Stimulated activated CD4-positive, alpha-beta T cell treated with anti-CD3 and anti-CD28 coated beads, TNF-alpha, amount 100 ng/mL, for 24 hours (primary cell): Measurements from ENCODE around the gene ELF5.

Experiments
- DNase-seq, 3 experiments: peaks; one replicate each; pipeline ENCODE4 v3.0.0-alpha.2; 2020; ENCODE audit warnings: low read depth in 3 of 3

The ELF5 gene

DNA sequence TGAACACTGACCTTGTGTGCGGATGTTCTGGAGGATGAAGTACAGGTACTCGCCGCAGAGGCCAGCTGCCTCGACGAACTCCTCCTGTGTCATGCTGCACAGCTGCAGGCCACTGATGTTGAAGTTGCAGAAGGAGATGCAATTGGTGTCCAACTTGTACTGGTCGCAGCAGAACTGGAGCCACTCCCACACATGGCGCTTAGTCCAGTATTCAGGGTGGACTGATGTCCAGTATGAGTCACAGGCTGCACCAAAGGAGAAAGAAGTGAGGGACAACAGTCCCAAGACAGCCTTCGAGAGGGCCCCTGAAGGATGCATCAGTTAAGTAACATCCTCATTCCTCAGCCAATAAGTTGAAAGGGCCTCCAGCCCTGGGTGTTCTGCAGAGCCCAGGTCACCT, 20.1 kb downstream of the ELF5 start:
- DNase-seq: no peak

DNA sequence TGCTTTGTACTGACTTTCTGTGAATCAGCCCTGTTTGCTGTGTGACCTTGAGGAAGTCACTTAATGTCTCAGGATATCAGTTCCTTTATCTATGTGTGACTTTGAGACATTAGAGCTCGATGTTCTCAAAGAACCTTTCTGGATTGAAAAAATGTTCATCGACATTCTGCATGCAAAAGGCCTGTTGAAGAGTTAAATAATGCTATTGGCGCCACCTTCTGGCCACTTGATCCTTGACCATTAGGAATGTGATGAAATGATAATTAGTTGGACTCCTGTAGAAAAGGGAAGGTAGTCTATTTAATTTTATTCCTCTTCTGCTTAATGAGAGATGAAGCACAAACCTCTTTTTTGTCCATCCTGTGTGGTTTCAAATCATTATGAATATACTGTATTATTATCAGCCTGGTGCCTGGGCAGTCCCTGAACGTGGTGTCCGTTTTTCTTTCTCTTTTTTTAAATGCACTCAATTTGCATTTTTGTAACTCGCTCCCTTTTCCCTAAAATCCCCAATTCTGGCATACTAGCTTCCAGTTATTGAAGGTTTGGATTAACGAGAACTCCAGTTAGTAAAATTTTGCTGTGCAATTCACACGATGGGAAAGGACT, 20.7 kb downstream of the ELF5 start:
- peak in 1 of 3 experiments; percentile 27 for DNase-seq

DNA sequence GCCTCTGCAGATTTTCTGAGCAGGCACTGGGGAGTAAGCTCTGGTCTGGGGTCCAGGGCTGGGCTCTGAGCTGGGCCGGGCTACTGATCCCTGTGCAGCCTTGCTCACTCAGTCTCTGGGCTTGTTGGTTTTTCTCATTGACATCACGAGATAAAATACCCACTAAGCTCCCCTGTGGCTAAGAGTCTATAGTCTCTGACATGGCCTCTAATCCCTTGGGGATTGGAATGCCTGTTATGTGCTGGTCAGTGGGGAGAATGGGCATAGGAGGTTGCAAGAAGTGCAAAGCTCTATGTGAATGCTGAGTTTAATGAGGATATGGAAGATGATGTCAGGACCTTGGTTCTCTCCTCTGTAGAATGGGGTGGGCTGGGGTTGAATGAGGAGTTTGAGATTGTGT, 23.3 kb downstream of the ELF5 start:
- DNase-seq: no peak

DNA sequence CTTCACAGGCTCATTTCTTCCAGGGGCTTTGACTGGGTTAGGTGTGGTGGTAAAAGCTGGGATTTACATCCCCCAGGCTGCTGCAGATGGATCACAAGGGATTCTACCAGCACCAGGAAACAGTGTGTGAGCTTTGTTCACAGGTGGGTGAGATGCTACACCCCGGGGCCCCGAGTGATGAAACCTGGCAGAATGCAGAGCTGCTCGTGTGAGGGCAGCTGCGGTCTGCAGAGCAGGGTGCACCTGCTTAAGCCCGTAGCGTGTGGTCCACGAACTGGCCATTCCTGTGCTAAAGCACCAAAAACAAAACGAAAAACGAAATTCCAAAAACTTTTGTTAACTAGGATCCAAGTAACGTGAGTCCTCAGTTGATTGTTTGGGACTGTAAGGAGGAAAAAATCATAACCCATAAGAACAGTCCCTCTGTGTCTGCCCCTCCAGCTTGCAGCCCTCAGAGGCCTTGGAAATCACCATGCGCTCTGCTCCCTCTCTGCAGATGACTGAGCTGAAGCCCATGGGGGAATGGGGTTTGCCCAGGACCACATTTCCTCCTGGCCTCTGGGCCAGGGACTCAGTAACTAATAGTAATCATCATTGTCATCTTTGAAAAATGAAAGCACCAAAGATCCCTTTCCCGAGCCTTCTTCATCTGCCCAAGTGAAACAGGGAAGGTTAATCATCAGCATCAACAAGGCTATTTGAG, 24.6 kb downstream of the ELF5 start:
- DNase-seq: no peak

DNA sequence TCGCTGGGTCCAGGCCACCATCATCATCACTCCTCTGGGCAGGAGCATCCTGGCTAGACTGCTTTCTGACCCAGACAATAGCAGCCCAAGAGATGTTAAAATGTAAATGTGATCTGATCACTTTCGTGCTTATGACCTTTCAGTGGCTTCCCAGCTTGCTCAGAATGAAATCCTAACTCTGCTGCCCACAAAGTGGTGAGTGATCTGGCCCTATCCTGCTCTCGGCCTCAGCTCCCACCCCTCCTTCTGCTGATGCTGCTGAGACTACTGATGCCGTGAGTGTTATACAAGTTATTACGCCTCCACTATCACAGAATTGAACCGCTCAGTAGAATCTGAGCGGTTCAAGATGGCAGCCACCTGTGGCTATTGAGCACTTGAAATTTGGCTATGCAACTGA, 26.2 kb downstream of the ELF5 start:
- no peak for DNase-seq

DNA sequence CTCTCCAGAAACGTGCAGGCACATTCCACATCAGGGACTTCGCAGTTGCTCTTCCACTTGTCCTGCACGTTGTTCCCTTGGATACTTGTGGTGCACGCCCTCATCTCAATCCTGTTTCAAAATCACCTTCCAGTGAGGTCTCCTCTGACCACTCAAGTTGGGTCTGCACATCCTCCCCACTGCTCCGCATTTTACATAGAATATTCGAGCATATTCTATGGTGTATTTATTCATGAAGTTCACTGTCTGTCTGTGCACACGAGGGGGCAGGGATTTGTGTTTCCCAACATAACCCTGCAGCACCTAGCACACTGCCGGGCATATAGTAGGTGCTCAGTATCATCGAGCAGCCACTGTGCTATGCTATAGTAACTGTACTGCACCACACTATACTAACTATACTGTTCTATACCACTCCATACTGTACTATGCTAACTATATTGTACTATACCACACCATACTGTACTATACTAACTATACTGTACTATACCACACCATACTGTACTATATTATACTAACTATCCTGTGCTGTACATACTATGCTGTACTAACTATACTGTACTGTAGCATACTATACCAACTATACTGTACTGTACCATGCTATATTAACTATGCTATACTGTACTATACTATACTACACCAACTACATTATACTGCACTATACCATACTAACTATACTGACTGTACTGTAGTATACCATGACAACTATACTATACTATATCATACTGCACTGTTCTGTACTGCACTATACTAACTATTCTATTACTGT, 30.3 kb downstream of the ELF5 start:
- DNase-seq: no peak

DNA sequence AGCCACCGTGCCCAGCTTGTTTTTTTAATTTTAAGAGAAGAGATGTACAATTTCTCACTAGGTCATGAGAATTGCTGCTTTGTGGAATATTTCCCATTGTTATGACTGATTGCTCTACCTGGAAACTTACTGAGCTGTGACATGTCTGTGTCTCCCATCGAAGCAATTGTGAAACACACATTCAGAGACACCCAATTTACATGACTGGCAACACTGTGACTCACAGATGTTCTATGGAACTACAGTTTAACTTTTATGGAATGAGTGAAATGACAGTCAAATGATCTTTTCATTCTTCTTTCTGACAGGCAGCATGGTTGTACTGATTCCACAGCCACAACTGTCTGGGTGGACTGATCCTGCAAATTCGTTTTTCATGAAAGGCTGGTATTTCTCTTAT, 32.3 kb downstream of the ELF5 start:
- DNase-seq: no peak

DNA sequence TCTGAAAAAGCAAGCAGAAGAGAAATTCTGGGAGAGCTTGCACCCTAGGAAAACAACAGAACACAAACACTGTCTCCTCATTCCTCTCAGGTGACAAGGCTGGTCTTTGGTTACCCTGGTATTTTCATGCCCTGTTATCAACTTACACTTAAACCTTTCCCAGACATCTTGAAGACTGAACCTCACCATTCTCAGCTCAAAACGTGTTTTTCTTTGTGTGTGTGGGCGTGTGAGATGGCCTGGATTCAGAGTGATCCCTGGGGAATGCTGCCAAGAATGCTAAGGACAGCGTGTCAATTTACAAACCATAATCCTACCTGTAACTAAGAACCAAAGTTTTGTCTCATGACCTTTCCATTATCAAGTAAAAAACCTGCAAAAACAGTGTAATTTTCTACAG, 33.3 kb downstream of the ELF5 start:
- no peak for DNase-seq

DNA sequence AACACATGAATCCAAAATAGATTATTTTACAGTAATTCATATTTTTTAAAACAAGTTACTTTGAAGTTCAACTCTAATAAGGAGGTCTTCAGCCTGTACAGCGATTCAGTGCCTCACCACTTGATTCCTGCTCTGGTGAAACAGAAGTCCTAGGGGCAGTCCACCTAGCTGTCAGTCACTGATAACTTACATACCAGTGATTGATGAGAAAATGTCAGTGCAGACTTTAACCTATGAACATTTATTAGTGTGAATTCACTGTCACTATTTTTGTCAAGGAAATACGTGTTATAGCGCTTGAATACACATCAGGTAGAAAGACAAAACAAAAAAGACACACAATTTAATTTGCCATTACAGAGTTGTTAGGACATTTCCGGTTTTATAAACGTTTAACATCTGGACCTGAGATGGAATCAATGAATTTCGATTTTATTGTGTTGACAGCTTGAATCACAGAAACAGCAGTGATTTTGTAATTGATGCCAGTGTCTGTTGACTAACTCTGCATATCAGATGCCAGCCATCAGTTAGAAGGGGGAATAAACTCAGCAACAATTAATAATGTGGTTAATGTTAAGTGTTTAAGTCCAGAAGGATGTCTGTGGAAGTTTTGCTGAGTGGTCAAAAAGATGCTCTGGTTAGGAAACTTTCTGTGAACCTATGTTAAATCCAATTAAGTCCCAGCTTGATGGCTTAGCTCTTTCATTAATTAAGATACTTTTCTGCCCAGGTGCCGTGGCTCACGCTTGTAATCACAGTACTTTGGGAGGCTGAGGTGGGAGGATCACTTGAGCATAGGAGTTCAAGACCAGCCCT, 34.5 kb downstream of the ELF5 start:
- DNase-seq: no peak

DNA sequence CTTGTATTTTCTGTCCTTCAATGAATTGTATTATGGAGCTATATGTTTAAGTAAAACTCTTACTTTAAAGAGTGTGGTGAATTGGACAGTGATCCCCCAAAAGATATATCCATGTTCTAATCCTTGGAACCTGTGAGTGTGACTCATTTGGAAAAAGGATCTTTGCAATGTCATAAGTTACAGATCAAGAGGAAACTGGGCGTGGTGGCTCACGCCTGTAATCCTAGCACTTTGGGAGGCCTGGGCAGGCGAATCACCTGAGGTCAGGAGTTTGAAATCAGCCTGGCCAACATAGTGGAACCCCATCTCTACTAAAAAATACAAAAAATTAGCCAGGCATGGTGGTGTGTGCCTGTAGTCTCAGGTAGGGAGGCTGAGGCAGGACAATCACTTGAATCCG, 36.7 kb downstream of the ELF5 start:
- DNase-seq: no peak

DNA sequence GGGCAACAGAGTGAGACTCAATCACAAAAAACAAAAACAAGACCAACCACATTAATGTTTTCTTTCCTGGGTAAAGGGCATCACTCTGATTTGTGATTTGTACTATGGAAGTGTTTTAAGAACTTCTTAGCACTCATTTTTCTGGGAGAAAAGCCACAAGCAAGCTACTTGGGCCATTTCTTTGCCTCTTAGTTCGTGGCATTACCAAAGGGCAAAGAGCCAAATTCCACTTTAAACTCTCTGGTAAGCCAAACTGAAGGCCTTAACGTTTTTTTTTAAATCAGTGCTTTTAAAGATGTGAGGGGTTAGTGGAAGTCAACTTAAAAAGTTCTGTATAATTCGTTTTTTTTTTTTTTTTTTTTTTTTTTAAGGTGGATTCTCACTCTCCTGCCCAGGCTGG, 37.9 kb downstream of the ELF5 start:
- no peak for DNase-seq

DNA sequence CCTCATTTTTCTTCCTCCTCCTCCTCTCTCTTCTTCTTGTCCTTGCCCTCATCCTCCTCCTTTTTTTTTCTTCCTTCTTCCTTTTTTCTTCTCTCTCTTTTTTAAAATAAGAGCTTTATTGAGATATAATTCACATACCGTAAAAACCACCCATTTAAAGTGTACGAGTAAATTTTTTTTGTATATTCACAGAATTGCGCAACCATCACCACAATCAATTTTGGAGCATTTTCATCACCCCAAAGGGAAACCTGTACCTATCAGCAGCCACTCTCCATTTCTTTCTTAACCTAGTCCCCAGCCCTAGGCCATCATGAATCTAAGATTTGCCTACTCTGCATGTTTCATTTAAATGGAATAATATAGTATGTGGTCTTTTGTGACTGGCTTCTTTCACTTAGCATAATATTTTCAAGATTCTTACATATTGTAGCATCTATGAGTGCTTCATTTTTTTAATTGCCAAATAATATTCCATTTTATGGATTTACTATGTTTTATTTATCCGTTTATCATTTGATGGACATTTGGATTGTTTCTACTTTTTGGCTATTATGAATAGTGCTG, 39.9 kb downstream of the ELF5 start:
- DNase-seq: no peak

DNA sequence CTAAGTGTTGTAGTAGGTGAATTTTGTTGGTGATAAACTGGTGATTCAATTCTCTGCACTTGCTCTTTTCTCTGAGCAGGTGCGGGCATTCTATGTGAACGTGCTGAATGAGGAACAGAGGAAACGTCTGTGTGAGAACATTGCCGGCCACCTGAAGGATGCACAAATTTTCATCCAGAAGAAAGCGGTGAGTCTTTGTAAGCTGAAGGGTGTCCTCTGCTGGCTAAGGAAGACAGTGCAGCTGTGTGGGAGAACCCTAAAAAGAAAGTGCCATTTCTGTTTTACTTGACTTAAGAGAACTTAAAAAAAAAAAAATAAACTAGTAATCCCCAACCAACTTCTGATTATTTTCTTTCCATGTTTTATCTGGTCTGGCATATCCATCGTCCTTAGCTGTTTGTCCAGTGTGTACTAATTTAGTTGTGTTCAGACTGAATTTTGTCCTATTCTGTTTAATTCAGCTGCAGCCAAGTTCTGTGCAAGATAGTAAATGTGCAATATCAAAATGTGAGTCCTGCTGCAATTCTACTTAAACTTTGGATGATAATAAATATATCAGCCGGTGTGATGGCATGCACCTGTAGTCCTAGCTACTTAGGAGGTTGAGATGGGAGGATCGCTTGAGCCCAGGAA, 45.3 kb downstream of the ELF5 start:
- DNase-seq: peak in 2 of 3 experiments; percentile 5 to 44

DNA sequence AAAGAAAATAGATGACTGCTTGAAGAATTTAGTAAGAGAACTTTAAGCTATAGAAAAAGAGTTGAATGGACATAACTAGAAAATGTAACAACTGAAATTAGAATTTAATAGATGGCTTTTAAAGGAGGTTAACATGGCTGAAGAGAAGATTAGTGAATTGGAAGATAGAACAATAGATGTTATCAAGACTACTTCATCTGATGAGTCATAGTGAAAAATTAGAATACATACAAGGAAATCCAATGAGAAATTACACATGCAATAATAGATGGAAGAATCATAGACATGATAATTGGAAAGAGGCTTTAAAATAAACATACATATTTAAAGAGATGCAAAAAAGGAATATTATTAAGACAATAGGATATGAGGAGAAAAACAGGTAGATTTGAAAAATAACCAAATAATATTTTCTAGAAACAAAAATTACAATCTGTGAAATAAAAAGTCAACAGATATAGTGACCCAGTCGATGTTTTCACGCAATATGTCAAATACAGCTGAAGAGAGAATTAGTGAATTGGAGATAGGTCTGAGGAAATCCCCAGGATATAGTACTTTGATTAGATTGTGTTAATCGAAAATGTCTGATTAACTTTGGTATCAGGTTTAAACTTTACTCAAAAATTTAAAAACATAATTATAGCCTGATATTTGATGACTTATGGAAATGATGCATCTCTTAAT, 46.6 kb downstream of the ELF5 start:
- DNase-seq: no peak

DNA sequence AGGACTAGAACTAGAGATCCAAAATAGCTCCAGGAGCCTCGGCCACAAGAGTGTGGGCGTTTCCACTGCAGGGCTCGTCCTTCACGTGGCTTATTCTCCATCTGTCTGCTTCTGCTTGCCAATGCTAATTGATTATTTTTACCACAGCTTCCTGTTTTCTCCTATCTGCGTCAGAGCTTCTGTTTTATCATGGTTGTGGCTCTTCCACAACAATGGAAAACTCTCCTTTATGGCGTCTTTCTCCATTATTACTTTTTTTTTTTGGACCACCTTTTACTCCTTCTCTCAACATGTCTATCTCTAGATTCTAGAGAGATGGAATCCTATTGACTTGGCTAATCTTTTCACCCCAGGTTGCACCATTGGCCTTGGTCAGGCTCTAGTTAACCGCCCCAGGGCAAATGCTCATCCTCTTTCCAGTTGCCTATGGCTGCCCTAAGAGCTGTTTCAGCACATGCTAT, 49.0 kb downstream of the ELF5 start:
- DNase-seq: no peak

DNA sequence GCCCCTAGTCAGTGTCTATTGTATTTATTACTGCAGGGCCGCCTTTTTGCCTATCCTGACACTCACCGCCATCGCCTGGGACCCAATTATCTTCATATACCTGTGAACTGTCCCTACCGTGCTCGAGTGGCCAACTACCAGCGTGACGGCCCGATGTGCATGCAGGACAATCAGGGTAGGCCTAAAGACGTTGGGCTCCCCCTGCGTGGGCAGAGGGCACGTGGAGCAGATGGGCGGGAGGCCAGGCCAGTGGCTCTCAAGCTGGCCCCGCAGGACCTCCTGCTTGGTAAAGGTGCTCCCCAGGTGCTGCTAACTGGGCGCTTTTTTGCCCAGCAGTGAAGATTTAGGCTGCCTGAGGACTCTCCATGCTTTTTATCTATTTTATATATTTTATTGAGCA, 52.4 kb downstream of the ELF5 start:
- DNase-seq: no peak

DNA sequence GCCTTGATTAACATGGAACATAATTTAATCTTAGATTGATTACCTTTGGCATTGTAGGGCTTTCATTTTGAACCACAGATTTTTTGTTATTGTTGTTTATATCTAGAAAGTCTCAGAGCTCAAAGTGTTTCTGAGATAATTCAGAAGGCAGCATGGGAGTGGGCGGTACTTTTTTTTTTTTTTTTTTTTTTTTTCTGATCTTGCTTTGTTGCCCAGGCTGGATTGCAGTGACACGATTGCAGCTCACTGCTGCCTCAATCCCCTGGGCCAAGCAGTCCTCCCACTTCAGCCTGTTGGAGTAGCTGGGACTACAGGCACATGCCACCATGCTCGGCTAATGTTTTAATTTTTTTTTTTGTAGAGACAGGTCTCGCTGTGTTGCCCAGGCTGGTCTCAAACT, 53.3 kb downstream of the ELF5 start:
- no peak for DNase-seq

DNA sequence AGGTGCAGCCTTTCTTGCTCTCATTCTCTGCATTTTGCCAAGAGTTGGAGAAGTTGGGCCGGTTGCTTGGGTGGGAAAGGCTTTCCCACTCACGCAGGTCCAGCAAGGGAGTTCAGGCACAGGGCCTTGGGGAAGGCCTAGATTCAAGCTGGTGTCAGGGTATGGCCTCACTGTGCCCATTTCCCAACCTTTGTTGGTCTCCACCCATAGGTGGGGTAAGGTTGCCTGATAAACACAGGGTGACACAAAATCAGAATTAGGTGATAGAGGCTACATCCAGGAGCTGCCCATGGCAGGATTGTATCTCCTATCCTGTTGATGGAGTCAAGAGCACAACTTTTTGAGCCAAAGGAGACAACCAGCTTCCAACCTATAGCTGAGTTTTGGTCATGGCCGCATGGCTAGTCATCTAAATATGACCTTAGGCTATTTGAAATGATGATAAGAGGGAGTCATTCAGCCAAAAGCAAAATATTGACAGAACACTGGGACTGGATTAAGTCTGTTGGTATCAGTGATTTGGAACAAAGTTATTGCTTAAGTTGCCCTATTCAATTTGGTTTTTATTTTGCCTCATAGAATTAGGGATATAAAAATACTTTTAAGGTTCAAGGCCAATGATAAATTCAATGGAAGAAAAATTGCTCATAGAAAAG, 54.0 kb downstream of the ELF5 start:
- DNase-seq: no peak

DNA sequence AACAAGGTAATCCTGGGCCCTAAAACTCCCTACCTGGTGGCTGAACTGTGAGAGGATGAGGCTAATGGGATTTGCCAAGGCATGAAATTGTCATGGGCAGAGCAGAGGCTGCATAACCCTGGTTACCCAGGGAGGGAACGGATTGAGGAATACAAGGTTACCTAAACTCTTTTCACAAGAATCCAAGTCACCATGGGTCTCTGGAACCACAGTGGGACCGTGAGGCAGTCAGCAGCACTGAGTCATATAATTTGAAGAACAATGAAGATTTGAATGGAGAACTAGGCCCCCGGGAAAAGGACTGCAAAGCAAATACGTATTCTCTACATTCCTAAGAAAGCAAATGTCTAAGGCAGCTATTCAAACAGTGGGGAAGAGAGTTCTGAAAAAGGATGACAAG, 55.1 kb downstream of the ELF5 start:
- no peak for DNase-seq

DNA sequence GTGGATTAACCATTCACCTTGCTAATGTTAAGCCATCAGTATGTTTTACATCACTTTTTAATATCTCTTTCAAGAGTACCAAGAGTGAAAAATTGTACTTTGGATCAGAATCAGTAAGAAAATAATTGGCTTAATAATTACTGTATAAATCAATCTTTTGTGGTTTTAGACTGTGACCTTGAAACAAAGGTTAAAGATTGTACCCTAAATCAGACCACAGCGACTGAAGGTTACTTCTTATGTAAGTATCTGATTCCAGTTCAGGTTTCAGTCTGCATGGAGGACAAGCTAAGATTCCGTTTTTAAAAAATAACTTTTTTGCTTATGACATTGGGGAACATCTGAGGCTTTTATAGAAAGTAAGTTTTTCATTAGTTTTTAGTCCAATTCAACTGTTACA, 56.0 kb downstream of the ELF5 start:
- DNase-seq: no peak
